H1 (cell line): ENCODE results near the gene CDHR2. TPM values are rescaled to one million over a fixed set of nuclear protein-coding genes. Genes with fewer than 3 reads are reported as not detected.

Source experiments
- CTCF ChIA-PET: fragments of 300-600 bp; sonication (Branson Sonifier 250); formaldehyde crosslinking; loops from one replicate; lab custom pipeline; 2021; ENCODE audit not compliant: partially characterized antibody; lab: Charles Lee
- POLR2A ChIA-PET: fragments of 300-600 bp; sonication (Branson Sonifier 250); formaldehyde crosslinking; loops from one replicate; lab custom pipeline; 2021; ENCODE audit warnings: inconsistent platforms; ENCODE audit not compliant: partially characterized antibody; lab: Charles Lee
- DNase-seq, 2 experiments: peaks; one replicate each; pipeline versions ENCODE4 v3.0.0 to v3.0.0-alpha.2; 2010 to 2022; ENCODE audit warnings: low spot score in 2 of 2, low read depth in 1 of 2, mixed read lengths in 1 of 2
- FAIRE-seq: peaks from 2 replicates; lab custom pipeline; 2011; peaks lifted over from hg19 to GRCh38; lab: Jason Lieb, UNC
- H2AFZ ChIP-seq: 2 replicates; pipeline ENCODE4 v1.8.1; 2012; ENCODE audit warnings: low read length, inconsistent platforms
- H2AK5ac ChIP-seq: 2 replicates; pipeline ENCODE4 v1.6.1; 2013; ENCODE audit warnings: low read depth, low read length
- H2BK120ac ChIP-seq: replicated peaks from 2 replicates; pipeline ENCODE3; 2013; ENCODE audit warnings: low read depth, low read length, inconsistent platforms
- H2BK12ac ChIP-seq: 2 replicates; pipeline ENCODE4 v1.6.1; 2013; ENCODE audit warnings: low read depth, low read length
- H2BK15ac ChIP-seq: 2 replicates; pipeline ENCODE4 v1.6.1; 2013; ENCODE audit warnings: low read length
- H2BK20ac ChIP-seq: 2 replicates; pipeline ENCODE4 v1.6.1; 2013; ENCODE audit warnings: low read length
- H2BK5ac ChIP-seq: 2 replicates; pipeline ENCODE4 v1.6.1; 2013; ENCODE audit warnings: low read depth, low read length
- H3K14ac ChIP-seq: 2 replicates; pipeline ENCODE4 v1.6.1; 2013; ENCODE audit warnings: inconsistent platforms; ENCODE audit not compliant: insufficient read length
- H3K18ac ChIP-seq: 2 replicates; pipeline ENCODE4 v1.6.1; 2013; ENCODE audit warnings: low read length; ENCODE audit errors: extremely low read depth
- H3K23ac ChIP-seq: 2 replicates; pipeline ENCODE4 v1.6.1; 2013; ENCODE audit warnings: inconsistent platforms; ENCODE audit not compliant: insufficient read length
- H3K23me2 ChIP-seq: 2 replicates; pipeline ENCODE4 v1.6.1; 2013; ENCODE audit warnings: low read depth, low read length
- H3K27ac ChIP-seq: 2 replicates; pipeline ENCODE4 v1.6.1; 2011; ENCODE audit warnings: low read depth, low read length, inconsistent platforms
- H3K27me3 ChIP-seq, 4 experiments: replicated peaks in 1 of 4; 1 replicate in 1 of 4; 2 replicates in 3 of 4; pipeline versions ENCODE4 v1.6.1 to v1.8.1; 2011 to 2013; ENCODE audit warnings: low read length in 3 of 4, mild to moderate bottlenecking in 3 of 4, inconsistent platforms in 2 of 4, mixed read lengths in 2 of 4, moderate library complexity in 1 of 4; ENCODE audit not compliant: control insufficient read depth in 3 of 4, insufficient read depth in 3 of 4; ENCODE audit errors: extremely low read depth in 1 of 4
- H3K36me3 ChIP-seq, 4 experiments: 2 replicates each; pipeline versions ENCODE4 v1.6.1 to v1.8.1; 2011 to 2013; ENCODE audit warnings: mild to moderate bottlenecking in 4 of 4, low read length in 3 of 4, moderate library complexity in 2 of 4, control low read depth in 1 of 4, inconsistent platforms in 1 of 4; ENCODE audit not compliant: insufficient read depth in 4 of 4, control insufficient read depth in 2 of 4
- H3K4ac ChIP-seq: replicated peaks from 2 replicates; pipeline ENCODE3; 2013; ENCODE audit warnings: low read length, low read depth, mixed read lengths, inconsistent platforms; ENCODE audit not compliant: insufficient read length
- H3K4me1 ChIP-seq, 4 experiments: replicated peaks in 1 of 4; 1 replicate in 1 of 4; 2 replicates in 3 of 4; pipeline versions ENCODE4 v1.6.1 to v1.8.1; 2011 to 2013; ENCODE audit warnings: low read length in 3 of 4, inconsistent platforms in 2 of 4, mixed read lengths in 1 of 4; ENCODE audit not compliant: insufficient read depth in 4 of 4, control insufficient read depth in 3 of 4
- H3K4me2 ChIP-seq, 2 experiments: 2 replicates each; pipeline versions ENCODE4 v1.6.1 to v1.8.1; 2011 to 2013; ENCODE audit warnings: low read depth in 2 of 2, low read length in 2 of 2, control low read depth in 1 of 2, inconsistent platforms in 1 of 2, mild to moderate bottlenecking in 1 of 2; ENCODE audit not compliant: insufficient read depth in 1 of 2
- H3K4me3 ChIP-seq, 4 experiments: fragments of 200-600, 300-600 bp in 1 of 4; sonication (generic), shearing (Covaris generic), sonication (Bioruptor Twin) in 1 of 4; 2 replicates each; pipeline versions ENCODE4 v1.5.1 to v1.8.1; 2011 to 2016; ENCODE audit warnings: low read length in 4 of 4, low read depth in 3 of 4, control low read depth in 2 of 4, inconsistent platforms in 2 of 4, mild to moderate bottlenecking in 2 of 4, mixed read lengths in 1 of 4, moderate library complexity in 1 of 4; ENCODE audit not compliant: insufficient read depth in 2 of 4; ENCODE audit errors: extremely low read depth in 1 of 4
- H3K56ac ChIP-seq: replicated peaks from 2 replicates; pipeline ENCODE3; 2013; ENCODE audit warnings: low read depth, mild to moderate bottlenecking, mixed read lengths, low read length, inconsistent platforms; ENCODE audit not compliant: insufficient read length
- H3K79me1 ChIP-seq: 2 replicates; pipeline ENCODE4 v1.6.1; 2013; ENCODE audit warnings: low read depth, low read length, control low read depth
- H3K79me2 ChIP-seq, 2 experiments: 2 replicates each; pipeline versions ENCODE4 v1.6.1 to v1.8.1; 2012 to 2013; ENCODE audit warnings: low read length in 2 of 2, mild to moderate bottlenecking in 2 of 2, inconsistent platforms in 1 of 2; ENCODE audit not compliant: insufficient read depth in 2 of 2, control insufficient read depth in 1 of 2
- H3K9ac ChIP-seq, 4 experiments: replicated peaks in 1 of 4; 1 replicate in 1 of 4; 2 replicates in 3 of 4; pipeline versions ENCODE4 v1.6.1 to v1.8.1; 2011 to 2013; ENCODE audit warnings: low read depth in 3 of 4, low read length in 3 of 4, control low read depth in 2 of 4, mild to moderate bottlenecking in 2 of 4, moderate library complexity in 2 of 4, inconsistent platforms in 1 of 4; ENCODE audit errors: extremely low read depth in 1 of 4
- H3K9me3 ChIP-seq, 2 experiments: 2 replicates each; pipeline versions ENCODE4 v1.6.1 to v1.8.1; 2012 to 2013; ENCODE audit warnings: mild to moderate bottlenecking in 2 of 2, moderate library complexity in 2 of 2, control low read depth in 1 of 2, inconsistent platforms in 1 of 2, low read depth in 1 of 2, low read length in 1 of 2, mixed read lengths in 1 of 2; ENCODE audit not compliant: insufficient read depth in 2 of 2
- H4K20me1 ChIP-seq, 2 experiments: replicated peaks in 1 of 2; 2 replicates each; pipeline versions ENCODE3 to v1.8.1; 2011 to 2013; ENCODE audit warnings: inconsistent platforms in 2 of 2, low read length in 2 of 2, mild to moderate bottlenecking in 1 of 2; ENCODE audit not compliant: insufficient read depth in 2 of 2, control insufficient read depth in 1 of 2
- H4K5ac ChIP-seq: 2 replicates; pipeline ENCODE4 v1.6.1; 2013; ENCODE audit warnings: low read length, low read depth, mixed read lengths, inconsistent platforms; ENCODE audit not compliant: insufficient read length
- H4K8ac ChIP-seq: 2 replicates; pipeline ENCODE4 v1.8.0; 2013; ENCODE audit warnings: mild to moderate bottlenecking, moderate library complexity, low read length, inconsistent platforms; ENCODE audit not compliant: insufficient read depth; ENCODE audit errors: extremely low read depth
- H4K91ac ChIP-seq: replicated peaks from 2 replicates; pipeline ENCODE3; 2013; ENCODE audit warnings: low read length, mixed read lengths, inconsistent platforms; ENCODE audit not compliant: insufficient read length
- BCL11A ChIP-seq, 2 experiments: IDR thresholded peaks; one replicate each; pipeline ENCODE4 v1.6.1; 2011; ENCODE audit warnings: low read depth in 2 of 2, low read length in 2 of 2, mild to moderate bottlenecking in 2 of 2
- CHD2 ChIP-seq: IDR thresholded peaks from 2 replicates; pipeline ENCODE4 v1.6.1; 2012; ENCODE audit warnings: low read length, improper control_type of control experiment
- CTBP2 ChIP-seq: IDR thresholded peaks from 2 replicates; pipeline ENCODE4 v1.7.0; 2011; ENCODE audit warnings: borderline replicate concordance, mild to moderate bottlenecking, moderate library complexity, mixed read lengths, low read length; ENCODE audit not compliant: insufficient read depth, insufficient read length
- JUN ChIP-seq: IDR thresholded peaks from 2 replicates; pipeline ENCODE4 v1.6.1; 2011; ENCODE audit warnings: low read depth, mild to moderate bottlenecking, improper control_type of control experiment, low read length
- POU5F1 ChIP-seq: IDR thresholded peaks from 2 replicates; pipeline ENCODE4 v1.6.1; 2011; ENCODE audit warnings: low read depth, mild to moderate bottlenecking, low read length, moderate library complexity
- SIN3A ChIP-seq, 2 experiments: IDR thresholded peaks in 1 of 2; conservative IDR thresholded peaks in 1 of 2; 2 replicates each; pipeline ENCODE4 v1.6.1; 2011 to 2012; ENCODE audit warnings: low read length in 2 of 2, improper control_type of control experiment in 1 of 2, low read depth in 1 of 2, mild to moderate bottlenecking in 1 of 2
- TAF1 ChIP-seq: IDR thresholded peaks from 2 replicates; pipeline ENCODE4 v1.6.1; 2011; ENCODE audit warnings: mild to moderate bottlenecking, low read depth, low read length
- WGBS, 2 experiments: shearing (Covaris generic) in 1 of 2; methylation state at CpG; one replicate each; pipeline versions ENCODE4 v1.1.6 to v1.1.7; 2013 to 2015; ENCODE audit warnings: low lambda C conversion rate in 2 of 2, mixed read lengths in 2 of 2, inconsistent platforms in 1 of 2, low coverage in 1 of 2, missing lambda C conversion rate in 1 of 2; ENCODE audit not compliant: insufficient replicate concordance in 2 of 2, insufficient coverage in 1 of 2, insufficient read length in 1 of 2; ENCODE audit errors: extremely low coverage in 1 of 2, missing lambda C conversion rate in 1 of 2; 5-methylcytosine and 5-hydroxymethylcytosine counted together
- polyA plus RNA-seq, 7 experiments: library from polyadenylated mRNA; depleted of rRNA in 3 of 7; stranded (reverse) in 5 of 7; unstranded in 2 of 7; fragments of >200 nt in 5 of 7; fragments of 200-250 nt in 2 of 7; gene quantifications; 1 replicate in 5 of 7; 2 replicates in 1 of 7; 4 replicates in 1 of 7; pipeline versions ENCODE4 v1.2.1 to v1.2.3, GENCODE V29; 2011 to 2013; ENCODE audit warnings: missing spikeins in 2 of 7, mixed read lengths in 2 of 7
- total RNA-seq: library from RNA; stranded (reverse); fragmentation: NEBNext Ultra II Directional; extraction: Animal tissue kit (Norgen Biotek cat#: 25700); gene quantifications from 2 replicates; pipeline ENCODE4 v1.2.1, GENCODE V29; 2021
- TF ChIP-seq, protein P1 (sequence below), 3 experiments: IDR thresholded peaks; 1 replicate in 2 of 3; 2 replicates in 1 of 3; pipeline versions ENCODE4 v1.5.1 to v1.6.1; 2011; ENCODE audit warnings: low read length in 3 of 3, mild to moderate bottlenecking in 3 of 3, inconsistent platforms in 2 of 3, low read depth in 1 of 3, moderate library complexity in 1 of 3; ENCODE audit not compliant: insufficient read depth in 1 of 3; ENCODE audit errors: control extremely low read depth in 1 of 3

Gene CDHR2
- total and polyA plus RNA-seq, 2 of the 8 experiments (the other 6 are each of a cell fraction or from before 2014, with no cell fraction given), result 0.02 to 0.43 TPM

DNA sequence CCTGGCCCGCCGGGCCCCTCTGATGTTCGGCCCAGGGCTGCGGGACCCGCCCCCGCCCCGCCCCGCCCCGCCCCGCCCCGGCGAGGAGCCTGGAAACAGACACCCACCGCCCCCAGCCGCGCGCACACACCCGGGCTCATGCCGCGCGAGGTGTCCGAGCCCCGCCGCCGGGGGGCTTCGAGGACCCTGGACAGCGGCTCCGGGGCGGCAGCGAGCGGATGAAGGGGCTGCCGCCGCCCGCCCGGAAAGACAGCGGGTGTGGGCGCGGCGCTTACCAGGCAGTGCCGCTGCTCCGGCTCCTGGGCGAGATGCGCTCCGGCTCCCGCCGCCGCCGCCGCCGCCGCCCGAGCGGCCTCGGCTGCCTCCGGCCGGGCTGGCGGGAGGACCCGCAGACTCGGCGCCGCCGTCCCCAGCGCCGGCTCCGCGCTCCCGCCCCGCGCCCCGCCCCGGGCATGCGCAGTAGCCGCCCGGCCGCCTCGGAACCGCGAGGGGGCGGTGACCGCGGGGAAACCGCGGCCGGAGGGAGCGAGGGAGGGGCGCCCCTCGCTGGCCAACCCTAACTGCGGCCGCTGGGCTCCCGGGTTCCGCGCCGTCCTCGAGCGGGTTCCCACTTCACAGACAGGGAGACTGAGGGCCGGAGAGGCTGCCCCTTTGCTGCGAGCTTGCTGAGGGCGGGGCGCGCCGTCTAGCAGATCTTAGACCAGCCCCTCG, 60.7 kb downstream of the CDHR2 start, which contains the start of gene GPRIN1:
TSS of gene GPRIN1 (minus strand) at position 433 of the 711 bp plus-strand sequence. CDS start 10,322 bp downstream, outside the sequence.
- POLR2A ChIA-PET, result no interaction called here
- peaks cover 0 to 14% (median 10%) of the 10 kb centered on the region in 4 experiments; a peak in 5 of 7 replicates for H3K27me3 ChIP-seq
- TF ChIP-seq JUN, result no peak
- peak in 1 of 2 experiments; percentile 75; a peak in 3 of 4 replicates for TF ChIP-seq SIN3A (conservative IDR thresholded peaks at IDR 0.05 in 1 of 2, IDR thresholded peaks at IDR 0.05 in 1 of 2; ENCODE audit: low read depth in 1 of 2, low read length in 2 of 2)
- TF ChIP-seq, protein P1, sequence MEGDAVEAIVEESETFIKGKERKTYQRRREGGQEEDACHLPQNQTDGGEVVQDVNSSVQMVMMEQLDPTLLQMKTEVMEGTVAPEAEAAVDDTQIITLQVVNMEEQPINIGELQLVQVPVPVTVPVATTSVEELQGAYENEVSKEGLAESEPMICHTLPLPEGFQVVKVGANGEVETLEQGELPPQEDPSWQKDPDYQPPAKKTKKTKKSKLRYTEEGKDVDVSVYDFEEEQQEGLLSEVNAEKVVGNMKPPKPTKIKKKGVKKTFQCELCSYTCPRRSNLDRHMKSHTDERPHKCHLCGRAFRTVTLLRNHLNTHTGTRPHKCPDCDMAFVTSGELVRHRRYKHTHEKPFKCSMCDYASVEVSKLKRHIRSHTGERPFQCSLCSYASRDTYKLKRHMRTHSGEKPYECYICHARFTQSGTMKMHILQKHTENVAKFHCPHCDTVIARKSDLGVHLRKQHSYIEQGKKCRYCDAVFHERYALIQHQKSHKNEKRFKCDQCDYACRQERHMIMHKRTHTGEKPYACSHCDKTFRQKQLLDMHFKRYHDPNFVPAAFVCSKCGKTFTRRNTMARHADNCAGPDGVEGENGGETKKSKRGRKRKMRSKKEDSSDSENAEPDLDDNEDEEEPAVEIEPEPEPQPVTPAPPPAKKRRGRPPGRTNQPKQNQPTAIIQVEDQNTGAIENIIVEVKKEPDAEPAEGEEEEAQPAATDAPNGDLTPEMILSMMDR (IDR thresholded peaks at IDR 0.05; ENCODE audit: control extremely low read depth in 1 of 3, insufficient read depth in 1 of 3, low read depth in 1 of 3, low read length in 3 of 3), result peak in 2 of 3 experiments; percentile 24 to 81; a peak in 3 of 4 replicates
- no peak for TF ChIP-seq CTBP2
- TF ChIP-seq TAF1, result peak; percentile 35; the same call in 1 of the 2 replicates
- TF ChIP-seq POU5F1, result no peak
- TF ChIP-seq CHD2, result no peak
- TF ChIP-seq BCL11A (IDR thresholded peaks at IDR 0.05; ENCODE audit: low read depth in 2 of 2, low read length in 2 of 2), result no peak

More for the DNA sequence above, 60.7 kb downstream of the CDHR2 start, which contains the start of gene GPRIN1:
- 2% methylated on average over 43 of the region's 101 CpGs; no CpG with 5 or more reads in 1 of the 2 experiments for WGBS, 2 experiments
- Histone ChIP-seq H3K79me2 (no peaks in the 10 kb centered on the region), H2BK120ac (no peak within 1 kb of the TSS), H3K4ac (peak within 1 kb of the TSS; percentile 8), H2BK12ac (peak within 1 kb of the TSS; percentile 84; the same call in 1 of the 2 replicates), H2BK15ac (peak within 1 kb of the TSS; percentile 75; the same call in 1 of the 2 replicates), H4K91ac (peak within 1 kb of the TSS; percentile 79), H3K18ac (peak within 1 kb of the TSS; percentile 90), H4K5ac (no peak within 1 kb of the TSS), H3K23ac (no peak within 1 kb of the TSS), H2AFZ (no peak within 1 kb of the TSS), H3K4me2 (peak within 1 kb of the TSS; percentile 87 to 94), H3K4me1 (peaks cover 0 to 8% (median 5%) of the 10 kb centered on the region in 4 experiments; a peak in 5 of 7 replicates), H2BK20ac (peak within 1 kb of the TSS; percentile 61; the same call in 1 of the 2 replicates), H4K20me1 (peaks cover 5 to 8% of the 10 kb centered on the region in 2 experiments), H3K56ac (peak within 1 kb of the TSS; percentile 2), H3K9me3 (no peaks in the 10 kb centered on the region), H2AK5ac (peak within 1 kb of the TSS; percentile 98; the same call in 1 of the 2 replicates), H2BK5ac (peak within 1 kb of the TSS; percentile 71; the same call in 1 of the 2 replicates), H3K27ac (no peak within 1 kb of the TSS), H3K9ac (peak within 1 kb of the TSS in 3 of 4 experiments; percentile 57 to 76 (median 63); a peak in 6 of 7 replicates), H3K23me2 (peaks cover 8% of the 10 kb centered on the region), H3K14ac (no peak within 1 kb of the TSS), H3K4me3 (peak within 1 kb of the TSS; percentile 46 to 70 (median 65)), H3K36me3 (no peaks in the 10 kb centered on the region), H3K79me1 (no peaks in the 10 kb centered on the region), H4K8ac (peak within 1 kb of the TSS; percentile 83)
- CTCF ChIA-PET, result interaction anchor here (0.8 to 6.0 kb wide), 5 partner anchors 10 to 22 kb away, joined by 3 to 37 read pairs (median 4); no protein-coding TSS in a partner anchor
- FAIRE-seq (no peak), DNase-seq (peak in 1 of 2 experiments; percentile 83)
